Kidney (tissue), 14 donors: ENCODE results near the gene DPYSL4. TPM values are rescaled to one million over a fixed set of nuclear protein-coding genes. Genes with fewer than 3 reads are reported as not detected.

Source experiments
- DNase-seq, 5 donors: peaks; one replicate each; pipeline ENCODE4 v3.0.0-alpha.2; 2013 to 2020
- FAIRE-seq: peaks from 2 replicates; lab custom pipeline; 2012; peaks lifted over from hg19 to GRCh38; lab: Jason Lieb, UNC
- H3K27ac ChIP-seq, 2 donors: one replicate each; pipeline ENCODE4 v1.7.0; 2013; ENCODE audit warnings: low read depth in 2 of 2, low read length in 2 of 2, inconsistent platforms in 1 of 2
- H3K27me3 ChIP-seq: one replicate; pipeline ENCODE4 v1.7.1; 2013; ENCODE audit warnings: low read length, inconsistent platforms; ENCODE audit not compliant: control insufficient read depth, insufficient read depth
- H3K36me3 ChIP-seq, 3 donors: one replicate each; pipeline versions ENCODE4 v1.7.0 to v1.7.1; 2013; ENCODE audit warnings: low read length in 3 of 3, control low read depth in 1 of 3, inconsistent platforms in 1 of 3; ENCODE audit not compliant: insufficient read depth in 3 of 3, control insufficient read depth in 2 of 3
- H3K4me1 ChIP-seq, 3 donors: one replicate each; pipeline versions ENCODE4 v1.7.0 to v1.7.1; 2013; ENCODE audit warnings: low read length in 3 of 3, inconsistent platforms in 1 of 3, low read depth in 1 of 3; ENCODE audit not compliant: control insufficient read depth in 2 of 3, insufficient read depth in 2 of 3
- H3K4me3 ChIP-seq, 3 donors: one replicate each; pipeline versions ENCODE4 v1.7.0 to v1.8.1; 2013; ENCODE audit warnings: low read length in 3 of 3, control low read depth in 1 of 3, inconsistent platforms in 1 of 3
- H3K9ac ChIP-seq, 3 donors: one replicate each; pipeline versions ENCODE4 v1.7.0 to v1.7.1; 2013; ENCODE audit warnings: low read length in 3 of 3, control low read depth in 1 of 3, inconsistent platforms in 1 of 3
- H3K9me3 ChIP-seq, 3 donors: one replicate each; pipeline versions ENCODE4 v1.7.0 to v1.7.1; 2013; ENCODE audit warnings: low read length in 3 of 3, control low read depth in 1 of 3, inconsistent platforms in 1 of 3; ENCODE audit not compliant: control insufficient read depth in 2 of 3, insufficient read depth in 1 of 3
- CTCF ChIP-seq: IDR thresholded peaks from 3 replicates; pipeline ENCODE4 v1.5.1; 2012; ENCODE audit warnings: mild to moderate bottlenecking, moderate library complexity, borderline replicate concordance; ENCODE audit not compliant: insufficient read depth; ENCODE audit errors: extremely low read depth
- intact Hi-C: fragments of 100-400 bp; cut with DNase I; formaldehyde crosslinking; loops from one replicate; pipeline ENCODE4 v1.11.1; 2022
- polyA plus RNA-seq: library from polyadenylated mRNA; stranded (reverse); fragments of 350-450 nt; fragmentation: Illumina TruSeq; extraction: RNeasy Lipid Tissue Mini Kit (QIAGEN cat#74804); gene quantifications from one replicate; pipeline ENCODE4 v1.2.3, GENCODE V29; 2014; ENCODE audit warnings: low read depth, low replicate concordance; ENCODE audit not compliant: insufficient read depth
- total RNA-seq: library from RNA; stranded (reverse); fragmentation: NEBNext Ultra II Directional; extraction: Animal tissue kit (Norgen Biotek cat#: 25700); gene quantifications from one replicate; pipeline ENCODE4 v1.2.1, GENCODE V29; 2021
- donor health status: control.
- donor health status: control.
- donor health status: control.
- donor health status: control.
- donor health status: control.
- donor health status: DM: yes; HTN: yes; CAD: no.
- donor health status: Normal renal cell carcinoma (clear cell type).

The DPYSL4 gene
- total and polyA plus RNA-seq, 2 donors from 2014 or later: 0.60 TPM; not detected in 1

GRCh38 chr10:132206806-132207535 is 20.2 kb downstream of the DPYSL4 start:
- no peak for TF ChIP-seq CTCF
- intact Hi-C loops: no loop called here
- no peak overlapping the region for H3K27ac ChIP-seq
- H3K4me1 ChIP-seq: no peaks in the 10 kb centered on the region
- H3K9me3 ChIP-seq: no peaks in the 10 kb centered on the region
- FAIRE-seq (no peak), DNase-seq (peak in 1 of 5 donors; percentile 59)
- no peak overlapping the region for H3K4me3 ChIP-seq
- H3K27me3 ChIP-seq: no peaks in the 10 kb centered on the region
- H3K9ac ChIP-seq: no peak overlapping the region
- no peaks in the 10 kb centered on the region for H3K36me3 ChIP-seq

GRCh38 chr10:132207536-132208461 is 21.1 kb downstream of the DPYSL4 start:
- Histone ChIP-seq H3K27me3 (no peaks in the 10 kb centered on the region), H3K9me3 (peaks cover 0 to under 1% (median 0%) of the 10 kb centered on the region in 3 donors), H3K27ac (no peak overlapping the region), H3K4me3 (no peak overlapping the region), H3K36me3 (no peaks in the 10 kb centered on the region), H3K9ac (no peak overlapping the region), H3K4me1 (no peaks in the 10 kb centered on the region)
- TF ChIP-seq CTCF: no peak
- FAIRE-seq (no peak), DNase-seq (peak in 1 of 5 donors; percentile 72)
- intact Hi-C loops: no loop called here

GRCh38 chr10:132208462-132209050 is 21.8 kb downstream of the DPYSL4 start:
- FAIRE-seq (no peak), DNase-seq (no peak)
- intact Hi-C loops: no loop called here
- H3K4me1 ChIP-seq: no peaks in the 10 kb centered on the region
- H3K27ac ChIP-seq: no peak overlapping the region
- H3K4me3 ChIP-seq: no peak overlapping the region
- TF ChIP-seq CTCF: no peak
- no peaks in the 10 kb centered on the region for H3K36me3 ChIP-seq
- peaks cover 0 to 8% (median under 1%) of the 10 kb centered on the region in 3 donors for H3K9me3 ChIP-seq
- no peak overlapping the region for H3K9ac ChIP-seq
- no peaks in the 10 kb centered on the region for H3K27me3 ChIP-seq
